HG02588 (cell line): ENCODE data around the gene TCEANC2.
"Not testable (repeated sequence)": the region's sequence is repeated elsewhere in the genome, so short reads cannot be mapped to it uniquely, and the experiment has no call there.

Source experiments
- ATAC-seq: cut with Tn5 transposase; IDR thresholded peaks from one replicate; pipeline ENCODE4 v1.9.1; 2021; ENCODE audit warnings: mild to moderate bottlenecking, moderate library complexity; ENCODE audit not compliant: unreplicated experiment

TCEANC2 gene

DNA sequence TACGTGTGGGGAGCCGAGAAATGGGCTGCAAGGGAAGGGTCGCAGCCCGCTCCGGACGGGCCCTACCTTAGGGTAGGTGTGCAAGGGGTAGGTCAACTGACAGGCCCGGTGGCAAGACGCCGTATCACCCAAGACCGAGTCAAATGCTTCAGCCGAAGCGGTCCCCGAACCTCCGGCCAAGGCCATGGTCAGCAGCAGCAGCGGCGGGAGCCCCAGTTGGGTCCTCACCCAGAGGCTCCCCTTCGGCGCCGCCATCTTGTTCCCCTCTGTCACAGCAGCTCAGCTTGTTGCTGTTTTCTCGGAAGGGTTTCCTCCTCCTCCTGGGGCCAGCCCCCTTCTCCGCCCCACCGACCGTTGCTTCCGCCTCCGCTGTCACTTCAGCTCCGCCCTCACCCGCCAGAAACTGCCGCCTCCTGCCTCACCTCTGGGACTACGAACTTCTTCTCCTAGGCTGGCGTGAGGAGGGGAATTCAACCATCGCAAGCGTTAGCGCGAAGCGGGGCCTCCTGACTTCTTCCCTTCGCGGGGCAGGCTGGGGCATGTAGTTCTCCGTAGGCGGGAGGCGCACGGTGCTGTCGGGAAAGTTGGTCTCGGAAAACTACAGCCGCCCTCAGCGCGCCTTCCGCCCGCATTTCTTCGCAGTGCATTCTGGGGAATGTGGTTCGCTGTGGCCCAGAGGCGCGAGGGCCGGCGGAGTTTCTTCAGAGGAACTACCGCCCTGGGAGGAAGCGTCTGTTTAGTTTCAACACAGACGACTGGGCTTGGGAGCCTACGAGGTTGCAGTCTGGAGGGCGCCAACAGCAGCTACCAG lies at the start of gene TCEANC2, which contains the start of gene TMEM59:
TCEANC2 (plus strand) TSS at position 675 of the 811 bp plus-strand sequence. CDS start 815 bp downstream, outside the sequence.
TMEM59 (minus strand) TSS at position 271 of the 811 bp plus-strand sequence; CDS start at position 255, 16 bp downstream.
- peak; percentile 91 for ATAC-seq

GRCh38 chr1:54003750-54004480 lies 49.5 kb upstream of the TCEANC2 start:
- ATAC-seq = not testable (repeated sequence)

DNA sequence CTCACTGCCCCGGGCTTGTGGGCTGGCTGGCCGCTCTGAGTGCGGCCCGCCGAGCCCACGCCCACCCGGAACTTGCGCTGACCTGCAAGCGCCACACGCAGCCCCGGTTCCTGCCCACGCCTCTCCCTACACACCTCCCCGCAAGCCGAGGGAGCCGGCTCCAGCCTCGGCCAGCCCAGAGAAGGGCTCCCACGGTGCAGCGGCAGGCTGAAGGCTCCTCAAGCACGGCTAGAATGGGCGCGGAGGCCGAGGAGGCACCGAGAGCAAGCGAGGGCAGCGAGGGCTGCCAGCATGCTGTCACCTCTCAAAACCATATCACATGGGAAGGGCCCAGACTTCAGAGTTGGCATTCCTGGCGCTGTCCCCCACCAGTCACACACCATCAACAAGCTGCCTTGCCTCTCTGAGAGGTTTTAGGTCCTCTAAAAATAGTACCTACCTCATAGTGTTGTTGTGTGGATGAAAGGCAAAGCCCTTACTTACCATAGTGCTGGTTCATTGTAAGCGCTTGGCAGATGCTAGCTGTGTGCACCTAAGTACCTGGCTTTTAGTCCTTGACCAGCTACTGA lies 48.8 kb upstream of the TCEANC2 start:
- ATAC-seq = no peak

DNA sequence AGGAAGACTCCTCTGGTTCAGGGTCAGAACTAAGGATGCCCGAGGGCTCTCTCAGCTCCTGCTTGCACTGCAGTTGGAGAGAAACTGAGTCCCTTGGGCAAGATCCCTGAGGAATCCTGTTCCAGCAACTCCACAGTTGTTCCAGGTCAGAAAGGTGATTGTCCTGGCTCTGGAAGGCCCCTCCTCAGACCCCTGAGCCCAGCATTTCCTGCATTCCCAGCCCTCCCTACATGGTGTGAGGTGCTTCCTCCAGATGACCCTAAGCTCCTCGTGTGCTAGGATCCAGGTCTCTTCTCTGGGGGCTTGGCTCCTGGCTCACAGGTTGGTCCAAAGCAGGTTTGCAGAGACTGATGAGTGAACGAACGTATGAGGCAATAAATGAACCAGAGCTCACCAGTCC lies 46.9 kb upstream of the TCEANC2 start:
- ATAC-seq = no peak

- no peak for ATAC-seq
Observed at GRCh38 chr1:54007613-54008012, 45.8 kb upstream of the TCEANC2 start.

GRCh38 chr1:54008876-54009275 lies 44.5 kb upstream of the TCEANC2 start:
- no peak for ATAC-seq

- ATAC-seq = no peak
Observed at GRCh38 chr1:54009406-54009805, 44.0 kb upstream of the TCEANC2 start.

- no peak for ATAC-seq
Observed at GRCh38 chr1:54010415-54011117, 42.8 kb upstream of the TCEANC2 start.

GRCh38 chr1:54011316-54012007 lies 41.9 kb upstream of the TCEANC2 start:
- ATAC-seq = no peak

- ATAC-seq = no peak
Observed at GRCh38 chr1:54012008-54012325, 41.4 kb upstream of the TCEANC2 start.

GRCh38 chr1:54012863-54013262 lies 40.5 kb upstream of the TCEANC2 start:
- no peak for ATAC-seq

DNA sequence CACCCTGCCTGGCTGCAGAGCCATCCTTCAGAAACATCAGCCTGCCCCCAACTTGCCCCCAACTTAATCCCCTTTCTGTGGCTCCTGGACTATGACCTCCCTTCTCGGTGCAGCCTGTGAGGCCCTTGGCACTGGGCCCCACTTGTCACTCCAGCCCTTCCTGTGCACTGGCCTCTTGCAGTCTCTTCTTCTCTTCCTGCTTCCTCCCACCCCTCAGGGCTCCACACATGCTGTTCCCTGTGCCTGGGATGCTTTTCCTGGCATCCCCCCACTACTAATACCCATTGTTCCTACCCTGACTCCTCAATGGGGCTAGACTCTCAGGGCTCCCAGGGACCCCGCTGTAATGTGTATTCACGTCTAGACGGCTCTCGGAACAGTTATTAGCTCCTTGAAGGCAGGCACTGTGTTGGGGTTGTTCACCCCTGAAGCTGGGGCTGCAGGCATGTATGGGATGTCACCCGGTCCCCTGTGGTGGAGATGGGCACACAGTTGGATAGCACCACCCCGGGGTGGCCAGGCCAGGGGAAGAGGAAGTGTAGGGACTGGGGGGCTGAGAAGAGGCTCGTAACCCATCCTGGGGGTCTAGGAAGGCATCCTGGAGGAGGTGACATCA lies 39.9 kb upstream of the TCEANC2 start:
- no peak for ATAC-seq

DNA sequence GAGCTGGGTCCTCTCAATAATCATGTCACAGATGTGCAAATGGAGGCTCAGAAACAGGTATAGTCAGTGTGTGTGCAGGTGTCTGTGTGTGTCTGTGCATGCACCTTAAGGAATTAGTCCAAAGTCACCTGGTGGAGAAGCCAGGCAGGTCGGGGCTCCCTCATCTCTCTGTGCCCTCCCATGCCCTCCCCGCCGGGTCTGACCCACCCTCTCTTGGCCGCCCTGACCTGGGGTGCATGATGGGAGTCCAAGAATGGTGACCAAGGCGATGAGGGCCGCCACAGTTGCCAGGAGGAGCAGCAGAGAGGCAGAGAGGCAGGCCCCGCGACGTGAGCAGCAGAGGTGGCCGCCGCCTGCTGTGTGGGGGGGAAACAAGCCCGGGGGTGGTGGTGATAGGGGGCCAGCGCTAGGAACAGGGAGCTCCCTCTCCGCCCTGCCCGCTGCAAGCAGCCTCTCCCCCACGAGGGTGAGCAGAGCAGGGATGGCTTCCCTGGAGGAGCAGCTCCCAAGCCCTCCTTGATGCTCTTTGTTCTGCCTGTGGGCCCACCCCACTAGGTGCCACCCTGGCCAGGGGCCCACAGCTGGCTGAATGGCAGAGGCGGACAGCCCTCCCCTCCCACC lies 39.3 kb upstream of the TCEANC2 start:
- ATAC-seq = no peak

DNA sequence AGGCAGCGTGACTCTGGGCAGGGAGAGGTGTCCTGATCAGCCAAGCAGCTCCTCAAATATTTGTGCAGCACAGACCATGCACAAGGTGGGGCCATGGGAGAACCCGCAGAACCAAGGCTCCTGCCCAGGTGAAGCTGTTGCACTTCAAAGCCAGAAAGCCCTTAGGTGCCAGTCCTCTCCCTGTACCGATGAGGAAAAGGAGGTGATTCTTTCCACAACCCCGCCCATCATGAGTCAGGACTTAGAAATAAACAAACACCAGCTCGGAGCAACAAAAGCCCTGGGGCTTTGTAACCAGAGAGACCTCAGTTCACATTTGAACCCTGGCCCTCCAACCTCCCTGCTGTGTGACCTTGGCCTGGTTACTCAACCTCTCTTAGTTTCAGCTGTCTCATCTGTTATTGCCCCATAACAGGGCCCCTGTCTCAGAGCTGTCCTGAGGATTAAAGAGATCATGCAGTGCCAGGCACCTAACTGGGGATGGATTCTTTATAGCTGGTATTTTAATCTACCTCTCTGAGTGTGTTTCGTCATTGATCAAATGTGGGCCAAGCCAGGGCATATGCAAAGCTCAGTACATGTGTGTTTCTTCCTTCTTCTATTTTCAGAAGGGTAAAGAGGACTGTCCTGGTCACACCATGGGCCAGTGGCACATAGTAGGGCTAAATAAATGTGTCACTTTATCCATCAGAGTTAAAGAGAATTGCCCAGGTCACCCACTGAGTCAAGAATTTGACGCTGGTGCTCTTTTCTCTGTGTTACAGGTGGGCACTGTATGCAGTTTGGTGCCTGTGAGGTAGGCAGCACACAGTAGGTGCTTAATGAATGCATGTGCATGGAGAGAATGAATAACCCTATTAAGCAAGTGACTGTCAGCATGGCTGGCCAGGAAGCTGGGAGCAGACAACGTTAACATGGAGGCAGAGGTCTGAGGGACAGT lies 36.8 kb upstream of the TCEANC2 start:
- ATAC-seq = no peak

GRCh38 chr1:54017979-54018378 lies 35.4 kb upstream of the TCEANC2 start, which contains the start of gene LDLRAD1:
Gene LDLRAD1 (minus strand): TSS chr1:54018186. CDS start chr1:54018112, 74 bp downstream.
- ATAC-seq = no peak

GRCh38 chr1:54018635-54019034 lies 34.8 kb upstream of the TCEANC2 start:
- ATAC-seq = no peak

- not testable (repeated sequence) for ATAC-seq
Observed at GRCh38 chr1:54019562-54020176, 33.7 kb upstream of the TCEANC2 start.

GRCh38 chr1:54024358-54024757 lies 29.1 kb upstream of the TCEANC2 start:
- no peak for ATAC-seq
